Activated CD4-positive, alpha-beta T cell treated with anti-CD3 and anti-CD28 coated beads for 36 hours (primary cell): ENCODE results near the gene LPGAT1. TPM values are rescaled to one million over a fixed set of nuclear protein-coding genes. Genes with fewer than 3 reads are reported as not detected.

ENCODE experiments used
- ATAC-seq: fragments of 200-7000 bp; cut with Tn5 transposase; one replicate; pipeline ENCODE4 v1.10.0; 2021; ENCODE audit warnings: mild to moderate bottlenecking, moderate library complexity
- CTCF ChIA-PET: fragments of 350-600 bp; sonication (Branson Sonifier 250); formaldehyde crosslinking; loops from one replicate; lab custom pipeline; 2021; ENCODE audit warnings: antibody characterized with exemption; lab: Charles Lee
- POLR2A ChIA-PET: fragments of 350-600 bp; sonication (Branson Sonifier 250); formaldehyde crosslinking; loops from one replicate; lab custom pipeline; 2021; ENCODE audit warnings: antibody characterized with exemption, inconsistent platforms; lab: Charles Lee
- DNase-seq: peaks from one replicate; pipeline ENCODE4 v3.0.0-alpha.2; 2020
- H3K27ac Mint-ChIP-seq: one replicate; pipeline ENCODE4 v1.8.0; 2021; ENCODE audit warnings: mixed read lengths
- H3K27me3 Mint-ChIP-seq: one replicate; pipeline ENCODE4 v1.8.0; 2021; ENCODE audit warnings: mixed read lengths
- H3K36me3 Mint-ChIP-seq: one replicate; pipeline ENCODE4 v1.8.0; 2021; ENCODE audit warnings: low read depth, mixed read lengths
- H3K4me1 Mint-ChIP-seq: one replicate; pipeline ENCODE4 v1.8.0; 2021; ENCODE audit warnings: mixed read lengths
- H3K4me3 Mint-ChIP-seq: one replicate; pipeline ENCODE4 v1.8.0; 2021; ENCODE audit warnings: mild to moderate bottlenecking, moderate library complexity, mixed read lengths
- H3K9me3 Mint-ChIP-seq: one replicate; pipeline ENCODE4 v1.8.0; 2021; ENCODE audit warnings: low read depth, mixed read lengths
- intact Hi-C, 2 experiments: fragments of 100-400 bp; cut with DNase I in 1 of 2; cut with micrococcal nuclease in 1 of 2; formaldehyde crosslinking; loops; one replicate each; pipeline versions ENCODE4 v1.14.2 to v1.15.1; 2022 to 2024; cut with DNase I, micrococcal nuclease
- total RNA-seq, 2 experiments: library from RNA; stranded (reverse); gene quantifications; one replicate each; pipeline ENCODE4 v1.2.3, GENCODE V29; 2021

LPGAT1 gene
- total RNA-seq, 2 experiments from 2014 or later, result 21.7 to 24.9 TPM

DNA sequence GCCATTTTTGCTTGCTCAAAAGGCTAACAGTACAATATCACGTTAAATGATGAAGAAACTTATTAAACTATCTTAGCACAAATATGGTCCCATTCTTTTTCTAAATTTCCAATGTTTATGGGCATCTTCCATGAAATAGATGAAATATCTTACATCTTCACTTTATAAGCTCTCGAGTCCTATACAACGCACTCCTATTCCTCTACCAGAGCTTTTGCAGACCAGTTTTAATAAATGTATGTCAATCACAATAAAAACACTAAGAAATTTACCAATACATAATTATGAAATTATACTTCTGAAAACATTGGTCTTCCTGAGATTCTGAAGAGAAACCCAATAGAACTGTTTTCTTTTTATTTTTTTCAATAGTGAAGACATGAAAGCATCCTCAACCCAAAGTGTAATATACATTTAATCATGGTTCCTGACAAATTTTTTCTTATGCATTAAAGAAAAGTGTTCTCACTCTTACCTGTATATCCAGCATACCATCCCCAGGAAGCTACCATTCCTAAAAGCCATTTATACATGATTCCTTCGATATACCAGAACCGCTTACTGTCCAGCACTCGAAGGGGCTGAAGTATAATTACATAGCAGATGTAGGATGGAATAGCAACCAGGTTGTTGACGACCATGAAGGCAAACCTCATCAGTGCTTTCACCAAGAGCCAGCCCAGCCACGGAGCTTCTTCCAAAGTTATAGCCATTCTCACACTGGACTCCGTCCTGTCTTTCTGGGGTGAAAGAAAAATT is 1.8 kb downstream of the LPGAT1 start:
- Mint-ChIP-seq H3K4me1 (peaks cover 48% of the 10 kb centered on the region), H3K4me3 (peak overlapping the region; percentile 82), H3K27ac (no peak overlapping the region), H3K9me3 (no peaks in the 10 kb centered on the region), H3K27me3 (no peaks in the 10 kb centered on the region), H3K36me3 (peaks cover 8% of the 10 kb centered on the region)
- ChIA-PET CTCF (interaction anchor here (0.7 to 2.6 kb wide), 5 partner anchors 12 to 1201 kb away, joined by 3 to 11 read pairs (median 4); no protein-coding TSS in a partner anchor), POLR2A (no interaction called here)
- intact Hi-C loops, result no loop called here
- DNase-seq (no peak), ATAC-seq (no peak)

GRCh38 chr1:211827051-211827450 is 3.5 kb downstream of the LPGAT1 start:
- ChIA-PET CTCF (interaction anchor here (2.2 to 2.6 kb wide), 2 partner anchors 129 to 146 kb away, joined by 5 to 11 read pairs; no protein-coding TSS in a partner anchor), POLR2A (no interaction called here)
- peaks cover 31% of the 10 kb centered on the region for H3K4me1 Mint-ChIP-seq
- DNase-seq (no peak), ATAC-seq (no peak)
- no peak overlapping the region for H3K4me3 Mint-ChIP-seq
- H3K36me3 Mint-ChIP-seq, result peaks cover 10% of the 10 kb centered on the region
- intact Hi-C loops, result no loop called here
- H3K27ac Mint-ChIP-seq, result no peak overlapping the region
- no peaks in the 10 kb centered on the region for H3K27me3 Mint-ChIP-seq
- no peaks in the 10 kb centered on the region for H3K9me3 Mint-ChIP-seq

GRCh38 chr1:211825980-211826379 is 4.6 kb downstream of the LPGAT1 start:
- peaks cover 21% of the 10 kb centered on the region for H3K4me1 Mint-ChIP-seq
- H3K27ac Mint-ChIP-seq, result no peak overlapping the region
- H3K9me3 Mint-ChIP-seq, result no peaks in the 10 kb centered on the region
- POLR2A ChIA-PET, result no interaction called here
- intact Hi-C loops, result no loop called here
- H3K4me3 Mint-ChIP-seq, result no peak overlapping the region
- H3K36me3 Mint-ChIP-seq, result peaks cover 15% of the 10 kb centered on the region
- CTCF ChIA-PET, result interaction anchor here (1.0 kb wide), 1 partner anchor 17 kb away, joined by 3 read pairs; no protein-coding TSS in a partner anchor
- ATAC-seq, result no peak
- no peaks in the 10 kb centered on the region for H3K27me3 Mint-ChIP-seq
- DNase-seq, result no peak

DNA sequence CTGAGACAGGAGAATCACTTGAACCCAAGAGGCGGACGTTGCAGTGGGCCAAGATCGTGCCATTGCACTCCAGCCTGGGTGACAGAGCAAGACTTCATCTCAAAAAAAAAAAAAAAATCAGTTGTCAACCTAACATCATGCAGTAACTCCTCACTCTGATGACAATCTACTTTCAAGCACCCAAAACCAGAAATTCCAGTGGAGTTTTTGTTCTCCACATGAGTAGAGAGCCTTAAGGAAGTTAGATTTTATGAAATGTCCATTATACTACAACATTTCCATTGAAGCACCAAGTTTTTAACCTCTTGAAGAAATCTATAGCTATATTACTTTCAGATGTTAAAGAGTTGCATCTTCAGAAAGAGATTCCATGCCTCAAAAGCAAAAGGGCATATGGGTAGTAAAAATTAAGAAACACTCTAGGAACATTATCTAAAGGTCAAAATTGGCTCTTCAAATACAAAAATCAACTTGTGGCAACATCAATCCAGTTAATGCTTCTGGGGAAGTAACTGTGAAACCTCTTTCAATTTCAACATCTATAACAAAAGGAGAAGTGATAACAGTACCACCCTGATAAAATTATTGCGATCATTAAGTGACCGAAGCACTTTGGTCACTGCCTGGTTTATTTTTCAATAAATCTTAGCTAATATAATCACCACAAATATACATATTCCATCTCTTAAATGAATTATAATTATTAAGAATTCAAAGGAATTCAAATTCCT is 7.7 kb downstream of the LPGAT1 start:
- Mint-ChIP-seq H3K27ac (no peak overlapping the region), H3K36me3 (peaks cover 16% of the 10 kb centered on the region), H3K27me3 (no peaks in the 10 kb centered on the region), H3K9me3 (no peaks in the 10 kb centered on the region), H3K4me3 (no peak overlapping the region), H3K4me1 (peaks cover 6% of the 10 kb centered on the region)
- ATAC-seq (no peak), DNase-seq (no peak)
- POLR2A ChIA-PET, result no interaction called here
- CTCF ChIA-PET, result interaction anchor here (0.9 kb wide), 2 partner anchors 11 to 125 kb away, joined by 4 read pairs; no protein-coding TSS in a partner anchor
- intact Hi-C loops, result no loop called here

GRCh38 chr1:211816586-211816985 is 14.0 kb downstream of the LPGAT1 start:
- DNase-seq, result no peak
- ATAC-seq, result no peak
- H3K9me3 Mint-ChIP-seq, result no peaks in the 10 kb centered on the region
- no peak overlapping the region for H3K4me3 Mint-ChIP-seq
- ChIA-PET CTCF (interaction anchor here (0.7 to 1.4 kb wide), 5 partner anchors 10 to 197 kb away, joined by 3 to 4 read pairs (median 3); no protein-coding TSS in a partner anchor), POLR2A (no interaction called here)
- H3K36me3 Mint-ChIP-seq, result peaks cover 10% of the 10 kb centered on the region
- no peaks in the 10 kb centered on the region for H3K4me1 Mint-ChIP-seq
- H3K27ac Mint-ChIP-seq, result no peak overlapping the region
- H3K27me3 Mint-ChIP-seq, result no peaks in the 10 kb centered on the region
- intact Hi-C loops, result no loop called here

GRCh38 chr1:211814313-211814712 is 16.2 kb downstream of the LPGAT1 start:
- no peak overlapping the region for H3K27ac Mint-ChIP-seq
- no peak for DNase-seq
- no peaks in the 10 kb centered on the region for H3K4me1 Mint-ChIP-seq
- H3K27me3 Mint-ChIP-seq, result no peaks in the 10 kb centered on the region
- intact Hi-C loops, result no loop called here
- no peak for ATAC-seq
- ChIA-PET CTCF (interaction anchor here (0.6 to 1.5 kb wide), 2 partner anchors 116 to 689 kb away, joined by 3 read pairs; no protein-coding TSS in a partner anchor), POLR2A (no interaction called here)
- peaks cover 3% of the 10 kb centered on the region for H3K9me3 Mint-ChIP-seq
- no peak overlapping the region for H3K4me3 Mint-ChIP-seq
- peaks cover 16% of the 10 kb centered on the region for H3K36me3 Mint-ChIP-seq

DNA sequence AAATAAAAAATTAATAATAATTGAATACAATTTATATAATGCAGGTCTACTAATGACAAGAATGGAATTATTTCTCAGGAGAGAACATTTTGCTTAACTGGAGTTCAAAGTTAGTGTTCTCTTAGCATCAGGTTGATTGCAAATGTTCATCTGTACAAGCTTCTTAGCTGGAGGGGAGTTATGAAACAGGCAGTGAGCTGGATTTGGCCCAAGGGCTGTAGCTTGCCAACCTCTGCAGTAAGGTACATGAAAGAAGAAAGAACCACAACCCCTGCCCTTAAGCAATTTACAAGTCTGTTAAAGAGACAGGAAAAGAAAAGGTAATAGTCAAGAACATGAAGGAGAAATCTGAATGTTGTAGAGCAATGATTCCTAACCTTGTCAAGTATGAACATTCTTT is 17.0 kb downstream of the LPGAT1 start:
- intact Hi-C loops, result no loop called here
- Mint-ChIP-seq H3K9me3 (peaks cover 3% of the 10 kb centered on the region), H3K27me3 (no peaks in the 10 kb centered on the region), H3K4me3 (no peak overlapping the region), H3K36me3 (peaks cover 22% of the 10 kb centered on the region), H3K27ac (no peak overlapping the region), H3K4me1 (no peaks in the 10 kb centered on the region)
- no peak for ATAC-seq
- ChIA-PET POLR2A (no interaction called here), CTCF (interaction anchor here (1.4 to 1.5 kb wide), 2 partner anchors 20 to 115 kb away, joined by 3 read pairs; no protein-coding TSS in a partner anchor)
- no peak for DNase-seq

- peaks cover 3% of the 10 kb centered on the region for H3K9me3 Mint-ChIP-seq
- peaks cover 26% of the 10 kb centered on the region for H3K36me3 Mint-ChIP-seq
- intact Hi-C loops, result no loop called here
- ChIA-PET POLR2A (no interaction called here), CTCF (interaction anchor here (1.4 kb wide), 1 partner anchor 21 kb away, joined by 3 read pairs; no protein-coding TSS in a partner anchor)
- H3K27ac Mint-ChIP-seq, result no peak overlapping the region
- ATAC-seq (no peak), DNase-seq (no peak)
- no peak overlapping the region for H3K4me3 Mint-ChIP-seq
- no peaks in the 10 kb centered on the region for H3K27me3 Mint-ChIP-seq
- H3K4me1 Mint-ChIP-seq, result no peaks in the 10 kb centered on the region
Measured at GRCh38 chr1:211812584-211812983, 18.0 kb downstream of the LPGAT1 start.

- intact Hi-C loops, result no loop called here
- H3K27me3 Mint-ChIP-seq, result no peaks in the 10 kb centered on the region
- POLR2A ChIA-PET, result no interaction called here
- no peak for DNase-seq
- H3K27ac Mint-ChIP-seq, result no peak overlapping the region
- CTCF ChIA-PET, result no interaction called here
- H3K9me3 Mint-ChIP-seq, result peaks cover 3% of the 10 kb centered on the region
- peaks cover 29% of the 10 kb centered on the region for H3K36me3 Mint-ChIP-seq
- no peaks in the 10 kb centered on the region for H3K4me1 Mint-ChIP-seq
- no peak overlapping the region for H3K4me3 Mint-ChIP-seq
- no peak for ATAC-seq
Measured at GRCh38 chr1:211811848-211812247, 18.7 kb downstream of the LPGAT1 start.

DNA sequence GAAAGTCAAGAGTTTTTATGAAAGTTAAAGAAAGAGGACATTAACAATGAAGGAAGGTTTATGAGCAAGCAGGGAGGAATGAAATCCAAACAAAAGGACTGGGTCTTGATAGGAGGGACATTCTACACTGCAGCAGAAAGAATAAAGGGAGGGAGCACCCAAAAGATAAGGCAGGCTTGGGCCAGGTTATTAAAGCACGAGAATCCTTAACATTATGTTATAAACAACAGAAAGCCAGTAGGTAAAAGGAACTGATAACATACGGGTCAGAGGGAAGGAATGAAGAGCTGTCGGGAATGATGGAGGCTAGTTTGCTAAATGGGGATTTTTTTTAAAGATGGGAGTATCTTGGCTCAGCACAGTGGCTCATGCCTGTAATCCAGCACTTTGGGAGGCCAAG is 19.4 kb downstream of the LPGAT1 start:
- intact Hi-C loops, result no loop called here
- H3K27ac Mint-ChIP-seq, result no peak overlapping the region
- peaks cover 3% of the 10 kb centered on the region for H3K9me3 Mint-ChIP-seq
- ChIA-PET CTCF (interaction anchor here (1.0 kb wide), 1 partner anchor 13 kb away, joined by 4 read pairs; no protein-coding TSS in a partner anchor), POLR2A (no interaction called here)
- ATAC-seq (no peak), DNase-seq (no peak)
- no peak overlapping the region for H3K4me3 Mint-ChIP-seq
- H3K27me3 Mint-ChIP-seq, result no peaks in the 10 kb centered on the region
- H3K4me1 Mint-ChIP-seq, result no peaks in the 10 kb centered on the region
- peaks cover 32% of the 10 kb centered on the region for H3K36me3 Mint-ChIP-seq

DNA sequence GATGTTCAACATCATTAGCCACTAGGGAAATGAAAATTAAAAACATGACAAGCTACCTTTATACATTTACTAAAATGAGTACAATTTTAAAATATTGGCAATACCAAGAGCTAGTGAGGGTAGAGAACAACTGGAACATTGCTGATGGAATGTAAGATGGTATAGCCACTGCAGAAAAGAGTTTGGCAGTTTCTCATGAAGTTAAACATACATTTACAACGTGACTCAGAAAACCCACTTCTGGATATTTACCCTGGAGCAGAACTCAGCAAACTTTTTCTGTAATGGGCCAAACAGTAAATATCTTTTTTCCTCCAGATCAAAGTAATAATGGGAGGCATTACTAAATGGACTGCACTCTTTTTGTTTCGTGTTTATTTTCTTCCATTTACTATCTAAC is 22.1 kb downstream of the LPGAT1 start:
- CTCF ChIA-PET, result interaction anchor here (0.7 kb wide), 1 partner anchor 75 kb away, joined by 3 read pairs; no protein-coding TSS in a partner anchor
- POLR2A ChIA-PET, result no interaction called here
- H3K4me1 Mint-ChIP-seq, result no peaks in the 10 kb centered on the region

More for the DNA sequence above, 22.1 kb downstream of the LPGAT1 start:
- peaks cover 5% of the 10 kb centered on the region for H3K9me3 Mint-ChIP-seq
- no peaks in the 10 kb centered on the region for H3K27me3 Mint-ChIP-seq
- no peak overlapping the region for H3K4me3 Mint-ChIP-seq
- DNase-seq (no peak), ATAC-seq (no peak)
- intact Hi-C loops, result no loop called here
- H3K36me3 Mint-ChIP-seq, result peaks cover 43% of the 10 kb centered on the region
- no peak overlapping the region for H3K27ac Mint-ChIP-seq
